Hepatocyte (in vitro differentiated cells): ENCODE results near the gene GLI2. TPM values are rescaled to one million over a fixed set of nuclear protein-coding genes. Genes with fewer than 3 reads are reported as not detected.

Experiments used
- DNase-seq: peaks from one replicate; pipeline ENCODE4 v3.0.0-alpha.2; 2016; ENCODE audit warnings: low spot score
- H2AFZ ChIP-seq: fragments of 200-600 bp; sonication (generic); 2 replicates; pipeline ENCODE4 v1.6.0; 2016; ENCODE audit warnings: antibody characterized with exemption, mild to moderate bottlenecking
- H3K27ac ChIP-seq: fragments of 200-600 bp; sonication (generic); 2 replicates; pipeline ENCODE4 v1.5.1; 2016; ENCODE audit warnings: mild to moderate bottlenecking
- H3K27me3 ChIP-seq: fragments of 200-600 bp; sonication (generic); 2 replicates; pipeline ENCODE4 v1.6.1; 2016
- H3K36me3 ChIP-seq: fragments of 200-600 bp; sonication (generic); replicated peaks from 2 replicates; pipeline ENCODE4 v1.5.1; 2016; ENCODE audit warnings: low read depth; ENCODE audit not compliant: insufficient read depth
- H3K4me1 ChIP-seq: fragments of 200-600 bp; sonication (generic); 2 replicates; pipeline ENCODE4 v1.5.1; 2016; ENCODE audit warnings: mild to moderate bottlenecking, moderate library complexity; ENCODE audit not compliant: insufficient read depth
- H3K4me2 ChIP-seq: fragments of 200-600 bp; sonication (generic); 2 replicates; pipeline ENCODE4 v1.6.0; 2016
- H3K4me3 ChIP-seq: fragments of 200-600 bp; sonication (generic); 2 replicates; pipeline ENCODE4 v1.5.1; 2016; ENCODE audit warnings: mild to moderate bottlenecking
- H3K79me2 ChIP-seq: fragments of 200-600 bp; sonication (generic); 2 replicates; pipeline ENCODE4 v1.6.0; 2017; ENCODE audit warnings: mild to moderate bottlenecking
- H3K9me2 ChIP-seq: fragments of 200-600 bp; sonication (generic); replicated peaks from 2 replicates; pipeline ENCODE4 v1.6.0; 2017; ENCODE audit warnings: mild to moderate bottlenecking; ENCODE audit not compliant: insufficient read depth
- H3K9me3 ChIP-seq: fragments of 200-600 bp; sonication (generic); 2 replicates; pipeline ENCODE4 v1.5.1; 2016; ENCODE audit warnings: low read depth, mild to moderate bottlenecking
- H4K20me1 ChIP-seq: fragments of 200-600 bp; sonication (generic); 2 replicates; pipeline ENCODE4 v1.6.0; 2016; ENCODE audit warnings: mild to moderate bottlenecking; ENCODE audit not compliant: insufficient read depth, poor library complexity, severe bottlenecking
- CTCF ChIP-seq: fragments of 200-600 bp; sonication (generic); IDR thresholded peaks from 2 replicates; pipeline ENCODE4 v1.5.1; 2016; ENCODE audit warnings: antibody characterized with exemption, mild to moderate bottlenecking; ENCODE audit not compliant: poor library complexity
- EZH2 ChIP-seq: fragments of 200-600 bp; sonication (generic); IDR thresholded peaks from 2 replicates; pipeline ENCODE4 v1.6.1; 2016; ENCODE audit warnings: antibody characterized with exemption, mild to moderate bottlenecking, borderline replicate concordance
- EZH2phosphoT487 ChIP-seq: fragments of 200-600 bp; sonication (generic); IDR thresholded peaks from one replicate; pipeline ENCODE4 v1.6.1; 2018; ENCODE audit warnings: antibody characterized with exemption, mild to moderate bottlenecking, low read depth, moderate library complexity; ENCODE audit not compliant: unreplicated experiment, severe bottlenecking
- WGBS: methylation state at CpG from one replicate; pipeline ENCODE4 v1.1.6; 2016; ENCODE audit warnings: low lambda C conversion rate; ENCODE audit errors: missing lambda C conversion rate; 5-methylcytosine and 5-hydroxymethylcytosine counted together
- polyA plus RNA-seq: library from polyadenylated mRNA; unstranded; fragments of >200 nt; fragmentation: Nextera tagmentation; extraction: Ambion mirVana; gene quantifications from 2 replicates; pipeline ENCODE4 v1.2.1, GENCODE V29; 2016
- total RNA-seq: library from RNA; depleted of rRNA; stranded (reverse); fragments of >200 nt; gene quantifications from 2 replicates; pipeline ENCODE4 v1.2.3, GENCODE V29; 2014

The GLI2 gene
- total and polyA plus RNA-seq, 2 experiments from 2014 or later = 5.3 to 5.8 TPM

DNA sequence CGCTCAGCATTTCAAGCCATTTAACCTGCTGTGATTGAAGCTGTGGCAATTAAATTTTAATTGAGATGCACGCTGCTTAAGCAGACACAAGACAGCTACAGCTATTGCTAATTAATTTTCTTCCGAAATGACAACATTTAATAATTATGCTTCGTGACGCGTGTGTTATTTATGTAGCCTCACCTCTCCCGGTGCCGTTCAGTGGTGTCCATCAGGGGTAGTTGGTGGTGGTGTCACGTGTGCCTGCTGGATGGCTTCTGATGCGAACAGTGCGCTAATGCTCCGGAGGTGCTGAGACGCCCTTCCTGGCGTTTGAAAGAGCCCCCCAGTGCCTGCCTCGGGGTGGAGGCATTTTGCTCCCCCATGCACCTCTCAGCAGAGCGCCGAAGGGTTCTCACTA lies 39.5 kb downstream of the GLI2 start:
- Histone ChIP-seq H3K4me2 (no peak overlapping the region), H3K4me1 (peaks cover 15% of the 10 kb centered on the region), H3K79me2 (peaks cover 27% of the 10 kb centered on the region), H3K36me3 (no peaks in the 10 kb centered on the region), H2AFZ (no peak overlapping the region), H3K9me2 (no peaks in the 10 kb centered on the region), H3K9me3 (no peaks in the 10 kb centered on the region), H3K27ac (no peak overlapping the region), H4K20me1 (no peaks in the 10 kb centered on the region), H3K27me3 (no peaks in the 10 kb centered on the region), H3K4me3 (no peak overlapping the region)
- DNase-seq = no peak
- no peak for TF ChIP-seq CTCF
- no peak for TF ChIP-seq EZH2
- no peak for TF ChIP-seq EZH2phosphoT487
- WGBS = 94% methylated on average over 17 of the region's 17 CpGs

GRCh38 chr2:120775801-120776589 lies 40.3 kb downstream of the GLI2 start:
- Histone ChIP-seq H3K79me2 (peaks cover 24% of the 10 kb centered on the region), H3K4me2 (no peak overlapping the region), H3K27me3 (no peaks in the 10 kb centered on the region), H3K4me3 (no peak overlapping the region), H3K9me2 (no peaks in the 10 kb centered on the region), H3K36me3 (no peaks in the 10 kb centered on the region), H3K9me3 (no peaks in the 10 kb centered on the region), H2AFZ (no peak overlapping the region), H4K20me1 (no peaks in the 10 kb centered on the region), H3K27ac (no peak overlapping the region), H3K4me1 (peaks cover 13% of the 10 kb centered on the region)
- no peak for TF ChIP-seq EZH2phosphoT487
- TF ChIP-seq EZH2 = no peak
- no peak for TF ChIP-seq CTCF
- DNase-seq = no peak
- WGBS = 98% methylated on average over 15 of the region's 15 CpGs

DNA sequence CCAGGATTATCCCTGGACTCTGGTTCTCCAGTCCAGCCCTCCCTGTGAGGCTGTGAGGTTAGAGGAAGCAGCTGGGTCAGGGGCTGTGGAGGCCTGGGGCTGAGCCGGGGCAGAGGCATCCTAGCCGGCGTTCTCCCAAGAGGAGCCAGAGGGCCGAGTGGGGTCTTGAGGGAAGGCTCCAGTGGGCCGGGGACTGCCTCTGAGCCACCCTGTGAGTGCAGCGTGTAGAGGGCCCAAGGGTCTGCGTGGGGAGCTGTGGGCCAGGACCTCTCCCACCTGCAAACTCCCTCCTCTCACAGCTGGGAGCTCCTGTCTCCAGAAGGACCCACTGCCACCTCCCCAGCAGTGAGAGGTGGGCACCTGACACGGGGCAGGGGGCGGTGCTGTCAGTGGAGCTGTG lies 41.0 kb downstream of the GLI2 start:
- Histone ChIP-seq H3K27ac (no peak overlapping the region), H3K4me1 (peaks cover 7% of the 10 kb centered on the region), H3K27me3 (no peaks in the 10 kb centered on the region), H3K9me2 (no peaks in the 10 kb centered on the region), H3K36me3 (no peaks in the 10 kb centered on the region), H3K4me2 (no peak overlapping the region), H3K9me3 (no peaks in the 10 kb centered on the region), H3K4me3 (no peak overlapping the region), H3K79me2 (peaks cover 28% of the 10 kb centered on the region), H4K20me1 (no peaks in the 10 kb centered on the region), H2AFZ (no peak overlapping the region)
- TF ChIP-seq EZH2 = no peak
- TF ChIP-seq EZH2phosphoT487 = no peak
- TF ChIP-seq CTCF = no peak
- DNase-seq = no peak
- WGBS = 91% methylated on average over 4 of the region's 9 CpGs
